Right lung (tissue), 5 donors: ENCODE data around the gene ODC1. TPM values are rescaled to one million over a fixed set of nuclear protein-coding genes. Genes with fewer than 3 reads are reported as not detected.

Source experiments
- polyA plus RNA-seq, 5 donors: library from polyadenylated mRNA; unstranded; fragments of 120-200 nt; gene quantifications; one replicate each; pipeline versions ENCODE4 v1.2.1 to v1.2.3, GENCODE V29; 2013; ENCODE audit warnings: inconsistent platforms in 1 of 5, low replicate concordance in 1 of 5; ENCODE audit not compliant: insufficient read length in 5 of 5, insufficient read depth in 1 of 5

ODC1 gene
- polyA plus RNA-seq, 5 donors, result 204 to 264 (median 216) TPM

Other genes starting within 250 kb of the ODC1 start
- 10 to 100 TPM; 48.4 to 95.0 (median 72.2) TPM for gene HPCAL1, start 145.4 kb downstream of the ODC1 start, polyA plus RNA-seq
- gene NOL10, start 241.6 kb upstream of the ODC1 start, polyA plus RNA-seq, result 10 to 100 TPM; 22.0 to 29.2 (median 26.9) TPM